Measurements from ENCODE around the gene ZNF74.
"Not testable (repeated sequence)": the region's sequence is repeated elsewhere in the genome, so short reads cannot be mapped to it uniquely, and the experiment has no call there.

ZNF74 gene

DNA sequence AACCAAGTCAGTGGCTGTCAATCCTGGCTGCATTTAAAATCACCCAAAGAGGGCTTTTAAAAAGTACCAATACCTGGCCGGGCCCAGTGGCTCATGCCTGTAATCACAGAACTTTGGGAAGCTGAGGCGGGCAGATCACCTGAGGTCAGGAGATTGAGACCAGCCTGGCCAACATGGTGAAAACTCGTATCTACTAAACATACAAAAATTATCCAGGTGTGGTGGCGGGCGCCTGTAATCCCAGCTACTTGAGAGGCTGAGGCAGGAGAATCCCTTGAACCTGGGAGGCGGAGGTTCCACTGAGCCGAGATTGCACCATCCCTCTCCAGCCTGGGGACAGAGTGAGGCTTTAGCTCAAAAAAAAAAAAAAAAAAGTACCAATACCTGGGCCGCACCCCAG lies 17.7 kb upstream of the ZNF74 start:
- DNase-seq (ENCODE audit: low read depth) = not testable (repeated sequence)

DNA sequence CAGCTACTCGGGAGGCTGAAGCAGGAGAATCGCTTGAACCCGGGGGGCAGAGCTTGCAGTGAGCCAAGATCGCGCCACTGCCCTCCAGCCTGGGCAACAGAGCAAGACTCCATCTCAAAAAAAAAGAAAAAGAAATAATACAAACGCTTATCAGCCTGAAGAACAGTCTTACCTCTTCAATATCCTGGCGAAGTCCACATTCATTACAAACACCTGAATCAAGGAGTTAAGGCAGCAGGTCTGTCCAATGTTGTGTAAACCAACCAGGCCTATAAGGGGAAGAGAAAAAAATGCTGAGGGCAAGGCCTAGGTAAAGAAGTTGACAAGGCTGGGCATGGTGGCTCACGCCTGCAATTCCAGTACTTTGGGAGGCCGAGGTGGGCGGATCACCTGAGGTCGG lies 17.0 kb upstream of the ZNF74 start:
- DNase-seq (ENCODE audit: low read depth) = not testable (repeated sequence)

DNA sequence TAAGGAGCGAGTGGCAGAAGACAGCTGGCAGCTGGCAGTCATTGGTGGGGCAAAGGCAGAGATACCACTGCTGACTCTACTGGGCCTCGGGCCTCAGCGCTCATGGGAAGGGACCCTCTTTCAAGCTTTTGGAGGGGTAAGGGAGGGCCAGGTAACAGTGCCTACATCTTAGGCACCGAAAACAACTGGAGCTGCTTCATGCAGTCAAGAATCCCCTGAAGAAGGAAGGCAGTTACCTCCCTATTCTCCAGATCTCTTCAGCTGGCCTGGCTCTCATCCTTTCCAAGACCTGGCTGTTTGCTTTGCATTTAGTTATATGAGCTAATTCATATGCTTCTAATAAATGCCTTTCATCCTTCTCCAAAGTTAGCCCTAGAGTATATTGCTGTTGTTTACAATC lies 15.8 kb upstream of the ZNF74 start:
- DNase-seq (ENCODE audit: low read depth) = no peak

DNA sequence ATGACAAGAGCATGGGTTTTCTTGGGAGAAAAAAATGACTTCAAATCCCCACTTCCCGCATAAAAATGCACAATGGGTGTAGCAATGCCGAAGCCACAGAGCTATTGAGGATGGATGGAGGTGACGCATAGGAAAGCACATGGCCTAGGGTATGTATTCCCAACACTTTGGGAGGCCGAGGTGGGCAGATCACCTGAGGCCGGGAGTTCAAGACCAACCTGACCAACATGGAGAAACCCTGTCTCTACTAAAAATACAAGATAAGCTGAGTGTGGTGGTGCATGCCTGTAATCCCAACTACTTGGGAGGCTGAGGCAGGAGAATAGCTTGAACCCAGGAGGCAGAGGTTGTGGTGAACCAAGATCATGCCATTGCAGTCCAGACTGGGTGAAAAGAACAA lies 15.3 kb upstream of the ZNF74 start:
- DNase-seq (ENCODE audit: low read depth) = not testable (repeated sequence)

GRCh38 chr22:20380486-20380885 lies 13.5 kb upstream of the ZNF74 start:
- no peak for DNase-seq (ENCODE audit: low read depth)

DNA sequence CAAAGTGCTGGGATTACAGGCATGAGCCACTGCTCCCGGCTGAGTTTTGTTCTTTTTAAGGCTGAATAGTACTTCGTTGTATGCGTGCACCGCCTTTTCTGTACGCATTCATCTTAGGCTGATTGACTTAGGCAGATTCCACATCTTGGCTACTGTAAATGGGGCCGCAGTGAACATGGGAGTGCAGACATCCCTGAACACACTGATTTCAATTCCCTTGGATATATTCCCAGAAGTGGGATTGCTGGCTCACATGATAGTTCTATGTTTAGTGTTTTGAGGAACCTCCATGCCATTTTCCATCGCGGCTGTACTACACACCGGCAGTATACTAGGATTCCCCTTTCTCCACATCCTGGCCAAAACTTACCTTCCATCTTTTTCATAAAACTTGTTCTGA lies 10.4 kb upstream of the ZNF74 start:
- DNase-seq (ENCODE audit: low read depth) = no peak

GRCh38 chr22:20384171-20384570 lies 9.8 kb upstream of the ZNF74 start:
- no peak for DNase-seq (ENCODE audit: low read depth)

DNA sequence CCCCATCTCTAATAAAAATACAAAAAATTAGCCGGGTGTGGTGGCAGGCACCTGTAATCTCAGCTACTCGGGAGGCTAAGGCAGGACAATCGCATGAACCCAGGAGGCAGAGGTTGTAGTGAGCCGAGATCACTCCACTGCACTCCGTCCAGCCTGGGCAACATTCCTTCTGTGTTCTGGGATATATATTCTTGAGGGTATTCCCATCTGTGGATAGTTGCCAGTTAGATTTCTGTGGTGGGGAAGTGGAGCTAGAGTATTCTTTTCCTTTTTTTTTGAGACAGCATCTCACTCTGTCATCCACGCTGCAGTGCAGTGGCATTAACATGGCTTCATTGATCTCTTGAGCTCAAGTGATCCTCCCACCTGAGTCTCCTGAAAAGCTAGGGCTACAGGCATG lies 9.1 kb upstream of the ZNF74 start:
- no peak for DNase-seq (ENCODE audit: low read depth)

DNA sequence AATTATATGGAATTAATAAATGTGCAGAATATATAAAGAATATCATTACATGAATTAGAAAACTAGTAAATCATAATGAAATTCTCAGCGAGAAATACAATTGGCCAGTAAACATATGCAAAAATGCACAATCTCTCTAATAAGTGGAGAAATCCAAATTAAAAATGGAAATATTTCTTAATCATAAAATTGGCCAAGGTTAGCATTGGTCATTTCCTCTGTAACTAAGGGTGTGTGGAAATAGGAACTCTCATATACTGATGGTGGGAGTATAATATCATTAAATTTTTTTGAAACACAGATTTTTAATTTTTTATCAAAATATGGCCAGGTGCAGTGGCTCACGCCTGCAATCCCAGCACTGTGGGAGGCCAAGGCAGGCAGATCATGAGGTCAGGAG lies 7.6 kb upstream of the ZNF74 start:
- no peak for DNase-seq (ENCODE audit: low read depth)

- DNase-seq (ENCODE audit: low read depth) = no peak
These were observed 7.0 kb upstream of the ZNF74 start for GRCh38 chr22:20386972-20387371.

DNA sequence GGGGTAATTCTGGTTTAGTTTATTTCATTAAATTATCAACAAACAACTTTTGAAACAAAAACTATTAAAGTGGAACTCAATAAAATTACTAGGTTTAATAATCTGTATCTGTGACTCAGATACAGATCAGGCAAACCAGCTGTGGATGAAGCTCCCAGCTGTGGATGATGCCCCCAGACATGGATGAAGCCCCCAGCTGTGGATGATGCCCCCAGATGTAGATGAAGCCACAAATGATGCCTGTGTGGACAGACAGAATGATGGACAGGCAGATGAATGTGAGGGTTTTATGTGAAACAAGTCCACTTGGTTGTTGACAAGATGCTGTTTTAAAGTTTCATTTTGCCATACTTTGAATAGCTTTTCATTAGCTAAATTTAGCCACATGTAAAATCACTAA lies 5.8 kb upstream of the ZNF74 start:
- no peak for DNase-seq (ENCODE audit: low read depth)

GRCh38 chr22:20389288-20389687 lies 4.7 kb upstream of the ZNF74 start:
- DNase-seq (ENCODE audit: low read depth) = no peak

GRCh38 chr22:20390394-20390907 lies 3.5 kb upstream of the ZNF74 start:
- DNase-seq (ENCODE audit: low read depth) = no peak

DNA sequence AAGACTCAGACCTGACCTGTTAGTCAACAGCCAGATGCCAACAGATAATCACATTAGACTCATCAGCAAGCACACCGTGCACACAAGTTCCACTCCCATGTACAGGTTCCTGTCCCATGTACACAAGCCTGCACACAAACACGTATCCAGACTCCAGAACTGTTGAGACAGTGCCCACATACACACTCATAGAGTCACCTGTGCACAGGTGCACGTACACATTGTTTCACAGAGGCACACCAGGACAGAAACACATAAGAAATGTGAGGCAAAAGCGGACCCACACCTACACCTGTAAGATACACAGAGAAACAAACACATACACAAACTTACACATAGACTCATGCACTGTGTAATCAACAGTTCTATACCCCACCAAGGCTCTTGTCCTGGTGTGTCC lies 2.7 kb upstream of the ZNF74 start:
- DNase-seq (ENCODE audit: low read depth) = no peak

- DNase-seq (ENCODE audit: low read depth) = not testable (repeated sequence)
These were observed 1.5 kb upstream of the ZNF74 start for GRCh38 chr22:20392365-20392881.

DNA sequence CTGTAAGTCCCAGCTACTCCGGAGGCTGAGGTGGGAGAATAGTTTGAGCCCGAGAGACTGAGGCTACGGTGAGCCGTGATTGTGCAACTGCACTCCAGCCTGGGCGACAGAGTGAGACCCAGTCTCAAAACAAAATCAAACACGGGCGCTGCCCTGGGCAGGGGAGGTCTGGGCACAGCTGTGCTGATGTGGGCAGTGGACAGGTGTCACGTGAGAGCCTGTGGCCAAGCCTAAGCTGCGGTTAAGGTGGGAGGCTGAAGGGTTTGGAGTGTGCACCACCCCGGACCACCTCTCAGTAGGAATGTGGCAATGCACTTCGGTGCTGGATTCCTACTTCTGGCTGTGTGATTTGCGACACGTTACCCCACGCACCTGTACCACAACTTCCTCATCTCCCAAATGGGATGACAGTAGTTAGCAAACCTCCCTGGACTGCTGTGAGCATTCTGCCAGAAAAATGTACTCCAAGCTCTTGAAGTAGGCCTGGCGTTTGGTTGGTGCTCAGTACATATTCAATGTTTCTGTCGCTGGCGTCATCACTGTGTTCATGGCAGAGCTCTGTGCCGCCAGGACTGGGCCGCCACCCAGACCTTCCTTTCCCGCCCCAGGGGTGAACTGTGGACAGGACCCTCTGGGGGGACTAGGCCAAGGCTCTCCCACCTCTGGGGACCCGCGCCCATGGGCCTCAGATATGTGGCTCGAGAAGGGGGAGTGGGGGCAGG lies 807 bp upstream of the ZNF74 start:
- no peak for DNase-seq (ENCODE audit: low read depth)

GRCh38 chr22:20395181-20395906 lies 1.4 kb downstream of the ZNF74 start:
- DNase-seq (ENCODE audit: low read depth) = no peak

DNA sequence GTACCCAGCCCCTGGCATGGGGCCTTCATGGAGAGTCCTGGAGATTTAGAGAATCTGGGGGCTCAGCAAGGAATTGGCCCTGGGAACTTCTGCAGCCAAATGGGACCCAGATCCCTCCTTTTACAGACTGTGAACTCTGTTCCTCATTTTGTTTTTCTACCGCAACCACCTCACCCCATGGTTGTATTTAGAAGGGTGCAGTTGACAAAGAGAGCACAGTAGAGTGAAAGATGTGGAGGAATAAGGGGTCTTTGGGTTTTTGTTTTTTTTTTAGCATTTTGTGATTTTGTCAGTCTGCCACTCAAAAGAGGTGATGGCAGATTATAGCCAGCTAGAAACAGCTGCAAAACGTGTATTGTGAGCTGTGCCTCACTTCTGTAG lies 1.9 kb downstream of the ZNF74 start:
- no peak for DNase-seq (ENCODE audit: low read depth)

GRCh38 chr22:20396639-20397038 lies 2.7 kb downstream of the ZNF74 start:
- DNase-seq (ENCODE audit: low read depth) = no peak

DNA sequence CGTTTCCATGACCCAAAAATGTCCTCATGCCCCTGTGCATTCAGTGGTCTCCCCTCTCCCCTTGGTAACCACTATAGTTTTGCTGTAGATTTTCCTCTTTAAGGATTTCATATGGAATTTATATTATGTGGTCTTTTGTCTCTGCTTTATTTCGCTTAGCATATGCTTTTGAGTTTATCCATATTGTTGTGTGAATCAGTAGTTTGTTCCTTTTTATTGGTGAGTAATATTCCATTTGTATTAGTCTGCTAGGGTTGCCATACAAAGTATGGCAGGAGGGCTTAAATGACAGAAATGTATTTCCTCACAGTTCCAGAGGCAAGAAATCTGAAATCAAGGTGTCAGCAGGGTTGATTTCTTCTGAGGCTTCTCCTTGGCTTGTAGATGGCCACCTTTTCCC lies 3.5 kb downstream of the ZNF74 start:
- no peak for DNase-seq (ENCODE audit: low read depth)

DNA sequence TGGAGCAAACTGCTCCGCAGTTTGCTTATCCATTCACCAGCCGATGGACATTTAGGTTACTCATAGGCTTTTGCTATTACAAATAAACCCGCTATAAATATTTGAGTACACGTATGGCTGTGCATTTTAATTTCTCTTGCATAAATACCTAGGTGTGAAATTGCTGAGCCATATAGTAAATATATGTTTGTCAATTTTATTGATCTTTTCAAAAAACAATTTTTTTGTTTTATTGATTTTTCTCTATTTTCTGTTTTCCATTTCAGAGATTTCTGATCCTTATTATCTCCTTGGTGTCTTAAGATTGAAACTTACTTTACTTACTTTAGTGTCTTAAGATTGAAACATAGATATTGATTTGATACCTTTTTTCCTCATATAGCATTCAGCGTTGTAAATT lies 4.5 kb downstream of the ZNF74 start:
- DNase-seq (ENCODE audit: low read depth) = no peak

- no peak for DNase-seq (ENCODE audit: low read depth)
These were observed 6.1 kb downstream of the ZNF74 start for GRCh38 chr22:20399866-20400605.
